HG02981 (cell line): Measurements from ENCODE around the gene IDH3A.

ENCODE experiments used
- ATAC-seq: cut with Tn5 transposase; IDR thresholded peaks from one replicate; pipeline ENCODE4 v1.9.1; 2021; ENCODE audit warnings: mild to moderate bottlenecking, moderate library complexity; ENCODE audit not compliant: unreplicated experiment

Gene IDH3A

GRCh38 chr15:78149068-78149804, at the start of gene IDH3A:
Gene IDH3A (plus strand): TSS chr15:78149362. CDS start chr15:78149404, 42 bp downstream.
- ATAC-seq: peak; percentile 84

DNA sequence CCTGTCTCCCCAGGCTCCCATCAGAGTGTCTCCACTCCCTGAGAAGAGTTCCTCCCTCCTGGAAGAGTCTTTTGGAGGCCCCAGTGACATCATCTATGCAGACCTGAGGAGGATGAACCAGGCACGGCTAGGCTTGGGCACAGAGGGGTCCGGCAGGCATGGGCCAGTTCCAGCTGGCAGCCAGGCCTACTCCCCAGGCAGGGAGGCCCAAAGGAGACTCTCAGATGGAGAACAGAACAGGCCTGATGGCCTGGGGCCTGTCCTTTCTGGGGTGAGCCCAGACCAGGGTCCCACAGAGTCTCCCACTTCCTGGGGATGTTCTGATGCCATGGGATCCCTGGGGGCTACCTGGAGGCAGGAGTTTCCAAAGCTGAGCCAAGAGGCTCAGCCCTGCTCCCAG, 48.3 kb upstream of the IDH3A start:
- no peak for ATAC-seq

GRCh38 chr15:78101423-78102105, 47.6 kb upstream of the IDH3A start:
- no peak for ATAC-seq

DNA sequence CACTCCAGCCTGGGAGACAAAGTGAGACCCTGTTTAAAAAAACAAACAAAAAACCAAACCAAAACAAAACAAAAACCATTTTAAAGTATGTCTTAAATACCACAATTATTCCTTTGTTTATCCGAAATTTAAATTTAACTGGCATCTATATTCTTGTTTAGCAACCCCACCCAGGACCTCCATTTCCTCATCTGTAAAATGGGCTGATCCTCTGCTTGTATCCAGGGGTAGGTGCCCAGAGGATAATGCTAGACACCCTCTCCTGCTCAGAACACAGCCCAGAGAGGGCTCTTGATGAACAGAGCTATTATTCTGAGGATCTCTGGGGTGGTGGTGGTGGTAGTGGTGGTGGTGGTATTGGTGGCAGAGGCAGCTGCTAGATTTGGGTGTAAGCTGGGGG, 47.0 kb upstream of the IDH3A start:
- ATAC-seq: no peak

GRCh38 chr15:78102741-78103140, 46.4 kb upstream of the IDH3A start:
- no peak for ATAC-seq

DNA sequence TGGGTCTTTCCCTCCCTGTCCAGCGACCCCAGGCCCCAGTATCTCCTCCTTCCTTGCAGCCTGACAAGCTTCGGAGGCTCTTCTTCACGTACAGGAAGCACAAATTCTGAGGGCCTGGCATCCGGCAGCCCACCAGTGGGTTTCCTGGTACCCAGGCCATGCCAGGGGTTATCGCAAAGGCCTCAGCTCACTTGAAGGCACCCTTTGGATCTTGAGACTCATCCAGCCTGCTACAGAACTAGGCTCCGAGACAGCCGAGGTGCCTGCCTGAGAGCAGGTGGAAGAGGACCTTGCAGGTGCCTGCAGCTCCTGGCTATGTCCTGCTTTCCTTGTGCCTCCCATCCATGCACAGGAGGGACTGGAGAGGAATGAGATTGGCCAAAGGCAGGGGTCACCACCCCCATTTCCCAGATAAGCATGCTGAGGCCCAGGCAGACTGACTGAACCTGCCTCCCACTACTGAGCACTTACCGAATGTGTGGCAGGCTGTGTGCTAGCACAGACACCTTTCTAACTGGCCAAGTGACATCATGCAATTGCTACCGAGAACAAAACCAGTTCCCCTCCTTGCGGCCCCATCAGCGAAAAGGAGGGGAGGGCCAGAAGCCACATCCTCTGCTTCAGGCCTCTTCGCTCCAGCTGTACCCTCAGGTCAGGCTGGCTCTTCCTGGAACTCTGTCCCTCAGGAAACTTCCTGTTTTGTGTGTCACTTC, 45.6 kb upstream of the IDH3A start:
- peak; percentile 80 for ATAC-seq

- ATAC-seq: no peak
Observed at GRCh38 chr15:78104119-78104479, 45.1 kb upstream of the IDH3A start.

DNA sequence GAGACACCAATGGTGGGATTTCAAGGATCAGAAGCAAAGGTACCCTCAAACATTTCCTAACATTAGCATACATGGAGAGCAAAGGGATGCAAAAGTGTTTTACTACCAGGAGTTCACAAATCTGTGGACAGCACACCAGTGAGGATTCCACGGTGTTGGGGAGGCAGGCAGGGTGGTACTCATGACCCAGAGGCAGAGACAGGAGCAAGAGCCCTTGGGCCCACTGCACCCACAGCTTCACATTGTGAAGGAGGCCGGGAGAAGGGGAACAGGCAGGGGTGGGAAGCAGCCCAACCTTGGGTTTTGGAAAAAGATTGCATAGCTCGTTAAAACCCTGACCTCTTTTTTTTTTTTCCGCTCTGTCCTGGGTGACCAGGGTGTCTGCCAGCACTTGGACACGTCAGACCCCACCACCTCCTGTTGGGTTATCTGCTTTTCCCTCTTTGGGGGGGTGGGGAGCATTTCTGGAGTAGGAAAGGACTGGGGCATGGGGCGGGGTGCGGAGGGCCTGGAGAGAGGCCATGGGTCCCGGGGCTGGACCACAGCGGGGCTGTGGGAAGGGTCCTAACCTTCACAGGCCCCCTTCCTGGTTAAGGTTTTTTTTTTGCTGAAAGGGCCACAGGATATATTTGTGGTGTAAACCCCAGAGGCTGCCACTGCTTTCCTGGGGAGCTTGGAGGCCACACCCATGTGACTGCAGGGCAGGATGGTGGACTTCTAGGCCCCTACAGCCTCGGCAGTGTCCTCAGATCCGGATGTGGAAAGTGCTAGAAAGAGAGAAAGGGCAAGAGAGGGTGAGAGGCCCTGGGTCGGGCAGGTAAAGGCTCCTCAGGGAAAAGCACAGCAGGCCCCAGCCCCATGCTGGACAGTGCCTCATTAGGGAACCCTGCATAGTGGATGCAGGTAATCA, 44.3 kb upstream of the IDH3A start:
- ATAC-seq: no peak

GRCh38 chr15:78105476-78106241, 43.5 kb upstream of the IDH3A start:
- ATAC-seq: no peak

DNA sequence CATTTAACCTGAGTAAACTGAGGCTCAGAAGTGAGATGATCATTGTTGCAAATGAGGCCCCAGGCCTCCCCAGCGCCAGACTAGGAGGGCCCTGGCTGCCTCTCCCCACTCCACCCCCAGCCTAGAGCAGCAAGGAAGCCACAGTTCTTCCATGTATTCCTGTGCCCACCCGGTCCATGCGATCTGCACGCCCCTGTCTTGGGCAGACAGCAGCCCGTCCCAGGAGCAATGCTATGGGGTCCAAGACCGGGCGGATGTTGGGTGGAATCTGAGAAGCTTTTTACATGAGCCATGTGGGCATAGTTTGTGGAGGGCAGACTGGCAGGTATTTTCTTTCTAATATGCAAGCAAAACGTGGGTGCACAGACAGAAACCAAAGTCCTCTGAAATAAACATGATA, 41.7 kb upstream of the IDH3A start:
- ATAC-seq: no peak

GRCh38 chr15:78108300-78109084, 40.7 kb upstream of the IDH3A start:
- ATAC-seq: no peak

GRCh38 chr15:78109156-78109555, 40.0 kb upstream of the IDH3A start:
- no peak for ATAC-seq

- no peak for ATAC-seq
Observed at GRCh38 chr15:78110096-78110495, 39.1 kb upstream of the IDH3A start.

- no peak for ATAC-seq
Observed at GRCh38 chr15:78110916-78111475, 38.2 kb upstream of the IDH3A start.

- no peak for ATAC-seq
Observed at GRCh38 chr15:78111788-78112187, 37.4 kb upstream of the IDH3A start.

- ATAC-seq: no peak
Observed at GRCh38 chr15:78112551-78112950, 36.6 kb upstream of the IDH3A start.

DNA sequence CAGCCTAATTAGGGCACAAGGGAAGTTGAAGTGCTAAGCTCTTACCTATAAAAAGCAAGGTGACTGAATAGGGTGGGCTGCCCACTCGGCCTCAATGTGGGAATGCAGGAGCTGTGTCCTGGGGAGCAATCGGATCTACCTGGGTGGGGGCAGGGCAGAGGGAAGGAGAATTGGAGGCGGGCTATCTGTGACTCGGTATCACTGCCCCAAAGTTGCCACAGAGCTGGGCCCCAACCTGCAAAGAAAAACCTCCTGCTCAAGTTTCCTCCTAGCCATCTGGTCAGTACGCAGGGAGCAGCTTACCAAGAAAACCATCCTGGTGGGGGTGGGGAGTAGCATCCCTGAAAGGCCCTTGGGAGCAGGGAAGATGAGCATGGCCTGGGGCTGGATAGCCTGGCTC, 28.6 kb upstream of the IDH3A start:
- no peak for ATAC-seq

DNA sequence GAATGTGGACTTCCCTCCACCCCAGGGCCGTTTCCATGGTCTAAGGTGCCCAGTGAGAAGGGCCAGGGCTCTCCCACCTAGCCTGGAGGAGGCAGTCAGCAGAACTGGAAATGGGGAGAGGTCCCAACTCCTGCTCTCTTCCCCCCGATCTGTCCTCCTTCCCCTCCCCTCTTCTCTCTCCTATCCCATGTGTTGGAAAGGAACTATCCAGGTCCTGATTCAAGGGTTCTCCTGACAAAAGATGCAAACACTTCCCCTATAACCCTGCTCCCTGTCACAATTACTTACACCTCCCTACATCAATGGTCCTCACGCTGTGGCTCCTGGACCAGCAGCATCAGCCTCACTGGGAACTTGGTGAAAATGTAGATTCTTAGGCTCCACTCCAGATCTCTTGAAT, 23.9 kb upstream of the IDH3A start:
- no peak for ATAC-seq

- no peak for ATAC-seq
Observed at GRCh38 chr15:78127882-78128281, 21.3 kb upstream of the IDH3A start.
